A673 (cell line): Measurements from ENCODE around the gene SND1. TPM values are rescaled to one million over a fixed set of nuclear protein-coding genes. Genes with fewer than 3 reads are reported as not detected.
"Not testable (repeated sequence)": the region's sequence is repeated elsewhere in the genome, so short reads cannot be mapped to it uniquely, and the experiment has no call there.

Experiments used
- BruUV-seq: library from RNA; stranded (reverse); fragments of 400-500 nt; replicated peaks from 2 replicates; lab custom pipeline; 2021; lab: Mats Ljungman, UMichigan
- CTCF ChIA-PET: fragments of 300-600 bp; sonication (Branson Sonifier 250); formaldehyde crosslinking; loops from one replicate; lab custom pipeline; 2022; ENCODE audit warnings: antibody characterized with exemption; lab: Charles Lee
- POLR2A ChIA-PET: fragments of 300-600 bp; sonication (Branson Sonifier 250); formaldehyde crosslinking; loops from one replicate; lab custom pipeline; 2022; ENCODE audit warnings: antibody characterized with exemption; ENCODE audit not compliant: low non-redundant PET; lab: Charles Lee
- DNase-seq: peaks from one replicate; pipeline ENCODE4 v3.0.0-alpha.2; 2015; ENCODE audit warnings: low spot score
- H3K27ac ChIP-seq: fragments of 200-600 bp; sonication (generic); 2 replicates; pipeline ENCODE4 v1.5.1; 2016; ENCODE audit warnings: mixed run types, low read depth, mild to moderate bottlenecking, mixed read lengths, antibody characterized with exemption, low read length; ENCODE audit not compliant: poor library complexity, severe bottlenecking
- H3K27me3 ChIP-seq: fragments of 200-600 bp; sonication (generic); replicated peaks from 2 replicates; pipeline ENCODE4 v1.6.1; 2017; ENCODE audit warnings: mixed run types, low read depth, mild to moderate bottlenecking, mixed read lengths, antibody characterized with exemption, low read length; ENCODE audit not compliant: insufficient read depth, poor library complexity
- H3K36me3 ChIP-seq: fragments of 200-600 bp; sonication (generic); 2 replicates; pipeline ENCODE4 v1.6.1; 2016; ENCODE audit warnings: mixed run types, mild to moderate bottlenecking, mixed read lengths, antibody characterized with exemption, low read length; ENCODE audit not compliant: insufficient read depth, poor library complexity, severe bottlenecking
- H3K4me1 ChIP-seq: fragments of 200-600 bp; sonication (generic); 2 replicates; pipeline ENCODE4 v1.6.1; 2017; ENCODE audit warnings: mixed run types, mild to moderate bottlenecking, mixed read lengths, antibody characterized with exemption, low read length; ENCODE audit not compliant: insufficient read depth, poor library complexity, severe bottlenecking
- H3K4me3 ChIP-seq: fragments of 200-600 bp; sonication (generic); 2 replicates; pipeline ENCODE4 v1.5.1; 2016; ENCODE audit warnings: low read depth, mixed run types, mild to moderate bottlenecking, mixed read lengths, low read length; ENCODE audit not compliant: poor library complexity, severe bottlenecking
- H3K9me3 ChIP-seq: fragments of 200-600 bp; sonication (generic); 2 replicates; pipeline ENCODE4 v1.6.1; 2016; ENCODE audit warnings: mixed run types, low read depth, mild to moderate bottlenecking, mixed read lengths, antibody characterized with exemption, low read length; ENCODE audit not compliant: poor library complexity, severe bottlenecking
- CTCF ChIP-seq: fragments of 300-800, 200-600 bp; sonication (generic); conservative IDR thresholded peaks from 2 replicates; pipeline ENCODE4 v1.5.1; 2017; ENCODE audit warnings: low read depth, mild to moderate bottlenecking, antibody characterized with exemption, low read length, moderate library complexity, mixed read lengths
- EZH2 ChIP-seq: fragments of 200-600 bp; sonication (generic); IDR thresholded peaks from 2 replicates; pipeline ENCODE4 v1.6.1; 2017; ENCODE audit warnings: borderline replicate concordance, low read depth, mild to moderate bottlenecking, mixed read lengths, antibody characterized with exemption, low read length; ENCODE audit not compliant: poor library complexity, severe bottlenecking
- intact Hi-C: fragments of 100-400 bp; cut with micrococcal nuclease; formaldehyde crosslinking; loops from one replicate; pipeline ENCODE4 v1.10.0; 2022; ENCODE audit not compliant: unreplicated experiment
- total RNA-seq: library from RNA; stranded (reverse); gene quantifications from 2 replicates; pipeline ENCODE4 v1.2.3, GENCODE V29; 2021

Gene SND1
- total RNA-seq, 1 experiment from 2014 or later: 177 TPM

- Histone ChIP-seq H3K4me3 (no peak overlapping the region), H3K27me3 (no peaks in the 10 kb centered on the region), H3K9me3 (no peaks in the 10 kb centered on the region), H3K36me3 (peaks cover 13% of the 10 kb centered on the region), H3K27ac (no peak overlapping the region), H3K4me1 (no peaks in the 10 kb centered on the region)
- POLR2A ChIA-PET: no interaction called here
- BruUV-seq: no TSS peak
- CTCF ChIA-PET: no interaction called here
- intact Hi-C loops: no loop called here
- no peak for DNase-seq
- no peak for TF ChIP-seq EZH2
These were observed 21.9 kb downstream of the SND1 start for GRCh38 chr7:127673902-127674301.

DNA sequence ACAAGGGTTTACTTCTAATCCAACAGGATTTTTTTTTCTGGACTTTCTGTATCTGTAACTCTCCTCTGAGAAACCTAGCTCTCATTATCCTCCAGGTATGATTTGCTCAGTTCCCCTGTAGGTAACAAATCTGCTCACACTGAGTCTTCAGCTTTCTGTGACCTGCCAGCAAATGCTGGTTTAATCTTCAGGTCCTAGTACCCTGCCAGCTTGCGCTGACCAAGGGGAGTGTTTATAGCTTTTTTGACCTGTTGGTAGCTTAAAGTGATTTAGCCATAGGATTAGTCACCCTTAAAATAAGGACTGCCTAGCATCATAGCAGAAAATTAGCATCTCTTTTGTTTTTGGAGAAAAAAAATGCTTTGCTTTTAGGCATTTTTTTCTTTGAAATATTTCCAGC is 22.4 kb downstream of the SND1 start:
- Histone ChIP-seq H3K36me3 (peaks cover 13% of the 10 kb centered on the region), H3K9me3 (no peaks in the 10 kb centered on the region), H3K27me3 (no peaks in the 10 kb centered on the region), H3K4me3 (no peak overlapping the region), H3K4me1 (no peaks in the 10 kb centered on the region), H3K27ac (no peak overlapping the region)
- DNase-seq: no peak
- ChIA-PET CTCF (no interaction called here), POLR2A (no interaction called here)
- intact Hi-C loops: no loop called here
- BruUV-seq: no TSS peak
- TF ChIP-seq EZH2 (no peak), CTCF (no peak)

- H3K4me1 ChIP-seq, CTCF ChIA-PET, H3K27ac ChIP-seq, H3K27me3 ChIP-seq, intact Hi-C loops, H3K9me3 ChIP-seq, DNase-seq, BruUV-seq, H3K4me3 ChIP-seq, POLR2A ChIA-PET: not testable (repeated sequence)
- peaks cover 13% of the 10 kb centered on the region for H3K36me3 ChIP-seq
These were observed 22.9 kb downstream of the SND1 start for GRCh38 chr7:127674923-127675322.

DNA sequence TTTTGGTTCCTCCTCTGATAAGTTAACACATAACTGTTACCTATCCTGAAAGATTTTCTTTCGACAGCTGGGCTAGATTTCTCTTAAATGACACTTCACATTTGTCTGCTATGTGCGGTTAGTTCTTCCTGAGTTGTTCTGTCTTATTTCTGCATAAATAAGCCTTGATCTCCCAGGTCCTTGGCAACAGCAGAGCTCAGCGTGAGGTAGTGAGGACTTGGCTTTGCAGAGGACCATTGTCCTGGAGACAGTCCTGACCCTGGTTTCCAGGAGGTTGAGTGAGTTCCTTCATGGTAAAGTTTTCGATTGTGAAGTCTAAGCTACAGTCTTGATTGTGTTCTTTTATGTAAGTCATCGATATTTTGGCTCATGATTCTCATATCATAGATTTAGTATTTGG is 23.7 kb downstream of the SND1 start:
- Histone ChIP-seq H3K36me3 (peaks cover 13% of the 10 kb centered on the region), H3K4me1 (no peaks in the 10 kb centered on the region), H3K9me3 (peaks cover 5% of the 10 kb centered on the region), H3K27ac (no peak overlapping the region), H3K27me3 (no peaks in the 10 kb centered on the region), H3K4me3 (no peak overlapping the region)
- CTCF ChIA-PET: no interaction called here
- DNase-seq: no peak
- TF ChIP-seq CTCF (no peak), EZH2 (no peak)
- POLR2A ChIA-PET: no interaction called here
- intact Hi-C loops: no loop called here
- BruUV-seq: no TSS peak
